ENCODE data around the gene IFNA17.
"Not testable (repeated sequence)": the region's sequence is repeated elsewhere in the genome, so short reads cannot be mapped to it uniquely, and the experiment has no call there.

The IFNA17 gene

GRCh38 chr9:21210782-21211181, 17.2 kb downstream of the IFNA17 start:
- not testable (repeated sequence) for DNase-seq (ENCODE audit: low spot score)

- DNase-seq (ENCODE audit: low spot score), result no peak
Measured at GRCh38 chr9:21210311-21210710, 17.7 kb downstream of the IFNA17 start.

- not testable (repeated sequence) for DNase-seq (ENCODE audit: low spot score)
Measured at GRCh38 chr9:21207043-21207442, 21.0 kb downstream of the IFNA17 start, which contains the start of gene IFNA10. IFNA10 (minus strand) TSS chr9:21207143; CDS start chr9:21207097, 46 bp downstream.

- DNase-seq (ENCODE audit: low spot score), result no peak
Measured at GRCh38 chr9:21205204-21205603, 22.8 kb downstream of the IFNA17 start.

GRCh38 chr9:21202105-21202504, 25.9 kb downstream of the IFNA17 start, which contains the start of gene IFNA7:
IFNA7 (minus strand) TSS chr9:21202205; CDS start chr9:21202165, 40 bp downstream.
- not testable (repeated sequence) for DNase-seq (ENCODE audit: low spot score)

- not testable (repeated sequence) for DNase-seq (ENCODE audit: low spot score)
Measured at GRCh38 chr9:21194867-21195776, 32.9 kb downstream of the IFNA17 start.

GRCh38 chr9:21187487-21187886, 40.5 kb downstream of the IFNA17 start, which contains the start of gene IFNA4:
IFNA4 (minus strand) TSS chr9:21187587; CDS start chr9:21187531, 56 bp downstream.
- DNase-seq (ENCODE audit: low spot score), result not testable (repeated sequence)

- DNase-seq (ENCODE audit: low spot score), result not testable (repeated sequence)
Measured at GRCh38 chr9:21182810-21183736, 44.9 kb downstream of the IFNA17 start.

All from AG20443 (cell line).